Brain microvascular endothelial cell (primary cell): ENCODE measurements around the gene UGT1A6.
"Not testable (repeated sequence)": the region's sequence is repeated elsewhere in the genome, so short reads cannot be mapped to it uniquely, and the experiment has no call there.

Source experiments
- DNase-seq: peaks from one replicate; pipeline ENCODE4 v3.0.0-alpha.2; 2020
- H3K27ac ChIP-seq: fragments of 250-450 bp; sonication (Bioruptor Pico); 2 replicates; pipeline ENCODE4 v1.5.1; 2020; ENCODE audit warnings: mild to moderate bottlenecking, moderate library complexity
- H3K27me3 ChIP-seq: fragments of 250-450 bp; sonication (Bioruptor Pico); replicated peaks from 2 replicates; pipeline ENCODE4 v1.5.1; 2020; ENCODE audit warnings: mild to moderate bottlenecking
- H3K36me3 ChIP-seq: fragments of 250-450 bp; sonication (Bioruptor Pico); replicated peaks from 2 replicates; pipeline ENCODE4 v1.5.1; 2020; ENCODE audit warnings: mild to moderate bottlenecking
- H3K4me3 ChIP-seq: 2 replicates; pipeline ENCODE4 v1.5.1; 2011; ENCODE audit warnings: low read depth, mild to moderate bottlenecking, control low read depth, low read length, moderate library complexity
- in situ Hi-C: cut with HindIII; loops from 2 replicates; pipeline ENCODE4 v1.10.0; 2017; ENCODE audit warnings: low sequenced_read_pairs, low pct_ligation_motif_present
- TF ChIP-seq, protein P1 (sequence below): IDR thresholded peaks from 2 replicates; pipeline ENCODE4 v1.5.1; 2011; ENCODE audit warnings: low read depth, mild to moderate bottlenecking, moderate library complexity, low read length, control low read depth, inconsistent platforms; ENCODE audit errors: missing control alignments

UGT1A6 gene

DNA sequence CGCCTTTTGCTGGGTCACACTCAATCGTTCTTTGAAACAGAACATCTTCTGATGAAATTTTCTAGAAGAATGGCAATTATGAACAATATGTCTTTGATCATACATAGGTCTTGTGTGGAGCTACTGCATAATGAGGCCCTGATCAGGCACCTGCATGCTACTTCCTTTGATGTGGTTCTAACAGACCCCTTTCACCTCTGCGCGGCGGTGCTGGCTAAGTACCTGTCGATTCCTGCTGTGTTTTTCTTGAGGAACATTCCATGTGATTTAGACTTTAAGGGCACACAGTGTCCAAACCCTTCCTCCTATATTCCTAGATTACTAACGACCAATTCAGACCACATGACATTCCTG is 20.5 kb downstream of the UGT1A6 start:
- no peak overlapping the region for H3K4me3 ChIP-seq
- in situ Hi-C loops: no loop called here
- no peaks in the 10 kb centered on the region for H3K27me3 ChIP-seq
- TF ChIP-seq, protein P1, sequence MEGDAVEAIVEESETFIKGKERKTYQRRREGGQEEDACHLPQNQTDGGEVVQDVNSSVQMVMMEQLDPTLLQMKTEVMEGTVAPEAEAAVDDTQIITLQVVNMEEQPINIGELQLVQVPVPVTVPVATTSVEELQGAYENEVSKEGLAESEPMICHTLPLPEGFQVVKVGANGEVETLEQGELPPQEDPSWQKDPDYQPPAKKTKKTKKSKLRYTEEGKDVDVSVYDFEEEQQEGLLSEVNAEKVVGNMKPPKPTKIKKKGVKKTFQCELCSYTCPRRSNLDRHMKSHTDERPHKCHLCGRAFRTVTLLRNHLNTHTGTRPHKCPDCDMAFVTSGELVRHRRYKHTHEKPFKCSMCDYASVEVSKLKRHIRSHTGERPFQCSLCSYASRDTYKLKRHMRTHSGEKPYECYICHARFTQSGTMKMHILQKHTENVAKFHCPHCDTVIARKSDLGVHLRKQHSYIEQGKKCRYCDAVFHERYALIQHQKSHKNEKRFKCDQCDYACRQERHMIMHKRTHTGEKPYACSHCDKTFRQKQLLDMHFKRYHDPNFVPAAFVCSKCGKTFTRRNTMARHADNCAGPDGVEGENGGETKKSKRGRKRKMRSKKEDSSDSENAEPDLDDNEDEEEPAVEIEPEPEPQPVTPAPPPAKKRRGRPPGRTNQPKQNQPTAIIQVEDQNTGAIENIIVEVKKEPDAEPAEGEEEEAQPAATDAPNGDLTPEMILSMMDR: no peak
- no peak for DNase-seq
- H3K36me3 ChIP-seq: no peaks in the 10 kb centered on the region
- no peak overlapping the region for H3K27ac ChIP-seq

DNA sequence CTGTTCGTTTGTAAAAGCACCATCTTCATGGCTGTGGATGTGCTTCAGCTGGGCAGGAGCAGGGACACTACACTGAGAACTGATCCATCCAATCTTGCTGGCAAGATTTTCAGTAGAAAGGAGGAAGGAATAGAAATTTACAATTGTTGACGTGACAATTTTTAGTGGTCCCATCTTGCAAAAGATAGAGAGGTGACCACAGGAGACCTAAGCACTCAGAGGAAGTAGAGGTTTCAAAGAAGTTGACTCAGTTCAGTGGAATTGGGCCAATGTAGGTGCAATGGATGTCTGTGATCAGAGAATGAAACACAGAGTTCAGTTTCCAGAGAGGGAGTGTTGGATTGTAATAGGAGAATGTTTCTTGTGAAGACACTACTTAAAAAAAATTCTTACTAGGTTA is 21.4 kb downstream of the UGT1A6 start:
- TF ChIP-seq, protein P1: no peak
- H3K4me3 ChIP-seq: no peak overlapping the region
- H3K27ac ChIP-seq: no peak overlapping the region
- in situ Hi-C loops: no loop called here
- DNase-seq: no peak
- no peaks in the 10 kb centered on the region for H3K27me3 ChIP-seq
- H3K36me3 ChIP-seq: no peaks in the 10 kb centered on the region

DNA sequence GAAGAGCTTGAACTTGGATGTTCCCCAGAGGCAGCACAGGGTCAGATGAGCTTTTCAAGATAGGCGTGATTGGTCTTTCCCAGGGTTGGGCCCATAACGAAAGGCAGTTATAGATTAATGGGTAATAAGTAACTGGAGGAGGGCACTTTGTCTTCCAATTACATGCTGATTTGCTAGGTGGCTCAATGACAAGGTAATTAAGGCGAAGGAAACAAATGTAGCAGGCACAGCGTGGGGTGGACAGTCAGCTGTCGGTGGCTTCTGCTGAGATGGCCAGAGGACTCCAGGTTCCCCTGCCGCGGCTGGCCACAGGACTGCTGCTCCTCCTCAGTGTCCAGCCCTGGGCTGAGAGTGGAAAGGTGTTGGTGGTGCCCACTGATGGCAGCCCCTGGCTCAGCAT is 25.9 kb downstream of the UGT1A6 start, which contains the start of gene UGT1A4:
Gene UGT1A4 (plus strand): TSS at position 185 of the 400 bp plus-strand sequence. CDS start 85 bp downstream, at position 270.
- in situ Hi-C loops: no loop called here
- no peak within 1 kb of the TSS for H3K27ac ChIP-seq
- H3K4me3 ChIP-seq: no peak within 1 kb of the TSS
- H3K27me3 ChIP-seq: no peaks in the 10 kb centered on the region
- TF ChIP-seq, protein P1: no peak
- H3K36me3 ChIP-seq: no peaks in the 10 kb centered on the region
- DNase-seq: no peak

DNA sequence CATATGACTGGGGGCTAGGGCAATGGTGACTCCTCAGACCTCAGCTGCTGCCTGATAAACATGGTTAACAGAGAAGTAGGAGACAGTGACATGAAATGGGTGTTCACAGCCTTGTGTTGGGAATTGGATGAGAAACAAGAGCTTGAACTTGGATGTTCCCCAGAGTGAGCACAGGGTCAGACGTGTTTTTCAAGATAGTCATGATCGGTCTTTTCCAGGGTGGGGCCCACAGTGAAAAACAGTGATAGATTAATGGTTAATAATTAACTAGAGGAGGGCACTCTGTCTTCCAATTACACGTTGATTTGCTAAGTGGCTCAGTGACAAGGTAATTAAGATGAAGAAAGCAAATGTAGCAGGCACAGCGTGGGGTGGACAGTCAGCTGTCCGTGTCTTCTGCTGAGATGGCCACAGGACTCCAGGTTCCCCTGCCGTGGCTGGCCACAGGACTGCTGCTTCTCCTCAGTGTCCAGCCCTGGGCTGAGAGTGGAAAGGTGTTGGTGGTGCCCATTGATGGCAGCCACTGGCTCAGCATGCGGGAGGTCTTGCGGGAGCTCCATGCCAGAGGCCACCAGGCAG is 36.1 kb downstream of the UGT1A6 start, which contains the start of gene UGT1A3:
Gene UGT1A3 (plus strand): TSS at position 320 of the 579 bp plus-strand sequence. CDS start 85 bp downstream, at position 405.
- no peaks in the 10 kb centered on the region for H3K27me3 ChIP-seq
- DNase-seq: no peak
- TF ChIP-seq, protein P1: no peak
- no peak within 1 kb of the TSS for H3K27ac ChIP-seq
- H3K4me3 ChIP-seq: no peak within 1 kb of the TSS
- no peaks in the 10 kb centered on the region for H3K36me3 ChIP-seq
- in situ Hi-C loops: no loop called here

DNA sequence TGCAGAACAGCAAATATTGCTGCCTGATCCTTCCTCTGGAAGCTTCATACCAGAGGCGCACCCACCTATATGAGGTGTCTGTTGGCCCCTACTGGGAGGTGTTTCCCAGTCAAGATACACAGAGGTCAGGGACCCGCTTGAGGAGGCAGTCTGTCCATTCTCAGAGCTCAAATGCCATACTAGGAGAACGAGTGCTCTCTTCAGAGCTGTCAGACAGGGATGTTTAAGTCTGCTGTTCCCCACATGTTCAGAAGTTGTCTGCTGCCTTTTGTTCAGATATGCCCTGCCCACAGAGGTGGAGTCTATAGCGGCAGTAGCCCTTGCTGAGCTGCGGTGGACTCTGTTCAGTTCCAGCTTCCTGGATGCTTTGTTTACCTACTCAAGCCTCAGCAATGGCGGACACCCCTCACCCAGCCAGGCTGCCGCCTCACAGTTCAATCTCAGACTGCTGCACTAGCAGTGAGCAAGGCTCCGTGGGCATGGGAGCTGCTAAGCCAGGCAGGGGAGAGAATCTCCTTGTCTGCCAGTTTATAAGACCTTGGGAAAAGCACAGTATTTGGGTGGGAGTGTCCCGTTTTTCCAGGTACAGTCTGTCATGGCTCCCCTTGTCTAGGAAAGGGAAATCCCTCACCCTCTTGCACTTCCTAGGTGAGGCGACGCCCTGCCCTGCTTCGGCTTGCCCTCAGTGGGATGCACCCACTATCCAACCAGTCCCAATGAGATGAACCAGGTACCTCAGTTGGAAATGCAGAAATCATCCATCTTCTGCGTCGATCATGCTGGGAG is 44.4 kb downstream of the UGT1A6 start:
- H3K4me3 ChIP-seq, H3K27ac ChIP-seq, in situ Hi-C loops, H3K36me3 ChIP-seq, DNase-seq, H3K27me3 ChIP-seq: not testable (repeated sequence)

DNA sequence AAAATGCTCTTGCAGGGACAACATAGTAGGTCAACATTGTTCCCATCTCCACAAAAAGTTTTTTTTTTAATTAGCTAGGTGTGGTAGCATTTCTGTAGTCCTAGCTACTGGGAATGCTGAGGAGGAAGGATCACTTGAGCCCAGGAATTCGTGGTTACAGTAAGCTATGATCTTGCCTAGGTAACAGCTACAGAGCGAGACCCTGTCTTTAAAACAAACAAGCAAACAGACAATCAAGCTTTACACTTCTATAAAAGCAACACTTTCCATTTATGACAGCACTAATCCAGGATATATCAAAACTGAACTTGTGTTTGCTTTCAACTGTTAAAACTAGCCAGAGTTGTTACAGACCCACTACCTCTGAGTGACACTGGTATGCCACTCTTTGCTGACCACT is 48.2 kb downstream of the UGT1A6 start:
- H3K4me3 ChIP-seq: no peak overlapping the region
- no peaks in the 10 kb centered on the region for H3K27me3 ChIP-seq
- H3K36me3 ChIP-seq: no peaks in the 10 kb centered on the region
- TF ChIP-seq, protein P1: no peak
- no peak overlapping the region for H3K27ac ChIP-seq
- in situ Hi-C loops: no loop called here
- DNase-seq: no peak
